ENCODE measurements around the gene APBA2. TPM values are rescaled to one million over a fixed set of nuclear protein-coding genes. Genes with fewer than 3 reads are reported as not detected.

APBA2 gene
- total RNA-seq, 2 experiments from 2014 or later: not detected

DNA sequence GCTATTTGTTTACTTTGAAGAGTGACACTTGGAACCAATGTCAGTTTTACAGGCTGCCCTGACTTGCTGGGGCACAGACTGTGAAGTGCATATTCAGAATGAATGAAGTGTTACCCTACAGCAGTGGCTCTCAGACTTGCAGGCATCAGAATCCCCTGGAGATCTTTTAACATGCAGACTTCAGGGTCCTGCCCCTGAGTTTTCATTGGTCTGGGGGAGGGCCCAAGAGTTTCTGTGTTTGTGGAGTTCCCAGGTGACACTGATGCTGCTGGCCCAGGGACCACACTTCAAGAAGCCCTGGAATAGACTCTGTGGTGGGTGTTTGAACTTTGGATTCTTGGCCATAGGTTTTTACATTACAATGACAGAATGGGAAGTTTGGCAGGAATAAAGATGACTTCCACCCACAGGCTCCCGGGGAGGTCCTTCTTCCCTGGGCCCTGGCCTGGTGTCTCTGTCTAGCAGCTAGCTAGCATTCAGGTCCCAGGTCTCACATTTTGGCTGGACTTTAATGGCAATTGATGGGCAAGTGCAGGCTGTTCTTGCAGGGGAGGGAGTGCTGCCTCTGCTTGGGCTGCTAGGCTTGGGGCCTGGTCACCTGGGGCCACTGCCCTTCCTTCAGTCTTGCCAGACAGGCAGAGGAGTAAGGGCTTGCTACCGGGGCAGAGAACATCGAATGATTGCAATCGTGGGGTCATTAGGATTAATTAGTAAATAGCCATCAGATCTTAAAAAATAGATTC is 149.0 kb downstream of the APBA2 start:
- H2AFZ ChIP-seq (ENCODE audit: low read length): no peak overlapping the region
- H3K36me3 ChIP-seq (ENCODE audit: insufficient read depth, low read length): no peaks in the 10 kb centered on the region
- ChIA-PET POLR2A (no interaction called here), CTCF (ENCODE audit: unreplicated experiment) (no interaction called here)
- no peak overlapping the region for H3K27ac ChIP-seq (ENCODE audit: low read depth, low read length, poor library complexity, severe bottlenecking)
- H3K79me2 ChIP-seq (ENCODE audit: insufficient read depth, low read depth, low read length): no peaks in the 10 kb centered on the region
- no peaks in the 10 kb centered on the region for H3K9me2 ChIP-seq (ENCODE audit: insufficient read depth, low read length)
- no peak overlapping the region for H3K4me2 ChIP-seq (ENCODE audit: low read length)
- H3K9me3 ChIP-seq (ENCODE audit: low read length): no peaks in the 10 kb centered on the region
- DNase-seq (ENCODE audit: low spot score): no peak
- intact Hi-C loops (cut with micrococcal nuclease; ENCODE audit: unreplicated experiment): no loop called here
- no peak overlapping the region for H3K4me3 ChIP-seq (ENCODE audit: low read depth, low read length, poor library complexity, severe bottlenecking)
- no peak for TF ChIP-seq EZH2phosphoT487 (IDR thresholded peaks at IDR 0.05; ENCODE audit: borderline replicate concordance, low read depth, low read length)
- TF ChIP-seq, protein P1, sequence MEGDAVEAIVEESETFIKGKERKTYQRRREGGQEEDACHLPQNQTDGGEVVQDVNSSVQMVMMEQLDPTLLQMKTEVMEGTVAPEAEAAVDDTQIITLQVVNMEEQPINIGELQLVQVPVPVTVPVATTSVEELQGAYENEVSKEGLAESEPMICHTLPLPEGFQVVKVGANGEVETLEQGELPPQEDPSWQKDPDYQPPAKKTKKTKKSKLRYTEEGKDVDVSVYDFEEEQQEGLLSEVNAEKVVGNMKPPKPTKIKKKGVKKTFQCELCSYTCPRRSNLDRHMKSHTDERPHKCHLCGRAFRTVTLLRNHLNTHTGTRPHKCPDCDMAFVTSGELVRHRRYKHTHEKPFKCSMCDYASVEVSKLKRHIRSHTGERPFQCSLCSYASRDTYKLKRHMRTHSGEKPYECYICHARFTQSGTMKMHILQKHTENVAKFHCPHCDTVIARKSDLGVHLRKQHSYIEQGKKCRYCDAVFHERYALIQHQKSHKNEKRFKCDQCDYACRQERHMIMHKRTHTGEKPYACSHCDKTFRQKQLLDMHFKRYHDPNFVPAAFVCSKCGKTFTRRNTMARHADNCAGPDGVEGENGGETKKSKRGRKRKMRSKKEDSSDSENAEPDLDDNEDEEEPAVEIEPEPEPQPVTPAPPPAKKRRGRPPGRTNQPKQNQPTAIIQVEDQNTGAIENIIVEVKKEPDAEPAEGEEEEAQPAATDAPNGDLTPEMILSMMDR (conservative IDR thresholded peaks at IDR 0.05; ENCODE audit: low read length): no peak
- H4K20me1 ChIP-seq (ENCODE audit: insufficient read depth, low read length): no peaks in the 10 kb centered on the region
- BruUV-seq (replicated peaks): no TSS peak
- H3K4me1 ChIP-seq (ENCODE audit: insufficient read depth, low read length, poor library complexity, severe bottlenecking): no peaks in the 10 kb centered on the region

DNA sequence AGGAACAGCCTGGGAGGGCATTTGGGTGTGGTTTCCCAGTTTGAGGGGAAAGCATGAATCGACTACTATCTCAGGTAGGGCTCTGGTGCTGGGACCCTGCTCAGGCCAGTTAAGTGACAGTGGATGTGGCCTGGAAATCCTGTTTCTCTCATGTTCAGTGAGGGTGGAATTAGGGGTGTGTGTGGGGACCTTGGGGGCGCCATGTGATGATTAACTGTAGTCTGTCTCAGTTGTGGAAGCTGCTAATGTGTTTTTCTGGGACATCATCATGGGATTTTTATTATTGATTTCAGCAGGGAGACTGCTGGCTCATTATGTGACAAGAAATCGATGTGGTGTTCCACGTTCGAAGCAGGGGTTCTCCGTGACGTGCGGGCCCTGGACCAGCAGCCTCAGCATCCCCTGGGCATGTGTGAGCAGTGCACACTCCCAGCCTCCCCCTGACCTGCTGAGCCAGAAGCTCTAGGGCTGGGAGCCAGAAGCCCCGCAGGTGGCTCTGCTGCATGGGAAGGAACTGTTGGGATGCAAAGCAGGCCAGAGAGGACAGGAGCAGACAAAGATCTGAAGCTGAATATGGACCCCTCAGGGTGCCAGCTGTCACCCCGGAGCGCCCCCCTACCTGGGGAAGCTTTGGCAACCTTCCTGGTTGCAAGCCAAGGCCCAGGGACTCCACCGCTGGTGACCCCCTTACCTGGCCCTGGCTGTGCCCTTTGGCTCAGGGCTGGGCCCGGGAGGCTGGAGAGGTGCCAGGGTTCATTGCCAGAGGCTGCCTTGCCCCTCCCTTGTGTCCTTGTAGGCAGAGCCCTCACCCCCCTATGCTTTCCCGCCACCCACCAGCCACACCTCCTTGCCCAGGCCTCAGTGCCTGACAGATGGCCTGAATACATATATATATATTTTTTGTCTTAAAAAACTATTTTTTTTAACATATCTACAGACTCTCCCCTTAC is 149.8 kb downstream of the APBA2 start:
- TF ChIP-seq, protein P1 (conservative IDR thresholded peaks at IDR 0.05; ENCODE audit: low read length): no peak
- no peak for TF ChIP-seq EZH2phosphoT487 (IDR thresholded peaks at IDR 0.05; ENCODE audit: borderline replicate concordance, low read depth, low read length)
- no peak for DNase-seq (ENCODE audit: low spot score)
- H3K27ac ChIP-seq (ENCODE audit: low read depth, low read length, poor library complexity, severe bottlenecking): no peak overlapping the region
- no peak overlapping the region for H2AFZ ChIP-seq (ENCODE audit: low read length)
- H3K4me2 ChIP-seq (ENCODE audit: low read length): no peak overlapping the region
- ChIA-PET CTCF (ENCODE audit: unreplicated experiment) (no interaction called here), POLR2A (no interaction called here)
- intact Hi-C loops (cut with micrococcal nuclease; ENCODE audit: unreplicated experiment): no loop called here
- no peak overlapping the region for H3K4me3 ChIP-seq (ENCODE audit: low read depth, low read length, poor library complexity, severe bottlenecking)
- no peaks in the 10 kb centered on the region for H3K4me1 ChIP-seq (ENCODE audit: insufficient read depth, low read length, poor library complexity, severe bottlenecking)
- no peaks in the 10 kb centered on the region for H3K79me2 ChIP-seq (ENCODE audit: insufficient read depth, low read depth, low read length)
- no peaks in the 10 kb centered on the region for H3K9me2 ChIP-seq (ENCODE audit: insufficient read depth, low read length)
- no peaks in the 10 kb centered on the region for H4K20me1 ChIP-seq (ENCODE audit: insufficient read depth, low read length)
- no peaks in the 10 kb centered on the region for H3K36me3 ChIP-seq (ENCODE audit: insufficient read depth, low read length)
- H3K9me3 ChIP-seq (ENCODE audit: low read length): no peaks in the 10 kb centered on the region
- BruUV-seq (replicated peaks): no TSS peak

Data from OCI-LY7 (cell line).